Measurements from ENCODE around the gene RHOJ. TPM values are rescaled to one million over a fixed set of nuclear protein-coding genes. Genes with fewer than 3 reads are reported as not detected.

Gene RHOJ
- total and polyA plus RNA-seq, 2 of the 8 experiments (the other 6 are each of a cell fraction or from before 2014, with no cell fraction given), result 0.11 TPM; not detected in 1

DNA sequence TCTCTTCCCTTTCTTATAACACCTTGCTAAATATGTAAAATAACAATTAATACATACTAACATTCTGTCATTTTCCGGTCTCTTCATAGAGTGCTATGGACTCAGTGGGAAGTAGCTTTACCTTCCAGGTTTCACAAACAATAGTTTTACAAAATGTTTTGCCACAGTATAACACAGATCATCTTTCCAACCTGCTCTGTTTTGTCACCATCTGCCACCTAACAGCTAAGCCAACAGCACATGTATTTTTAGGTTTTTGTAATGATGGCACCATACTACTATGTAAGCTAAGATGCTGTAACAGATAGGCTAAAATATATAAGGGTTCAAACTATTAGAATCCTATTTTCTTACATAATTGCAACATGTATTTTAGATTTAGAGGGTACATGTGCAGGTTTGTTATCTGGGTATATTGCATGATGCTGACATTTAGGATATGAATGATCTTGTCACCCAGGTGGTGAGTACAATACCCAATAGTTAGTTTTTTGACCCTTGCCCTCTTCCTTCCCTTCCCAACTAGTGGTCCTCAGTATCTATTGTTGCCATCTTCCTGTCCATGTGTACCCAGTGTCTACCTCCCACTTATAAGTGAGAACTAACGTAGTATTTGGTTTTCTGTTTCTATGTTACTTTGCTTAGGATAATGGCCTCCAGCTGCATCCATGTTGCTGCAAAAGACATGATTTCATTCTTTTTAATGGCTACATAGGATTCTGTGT, 8.7 kb downstream of the RHOJ start:
- Histone ChIP-seq H4K5ac (ENCODE audit: insufficient read length, low read depth, low read length) (no peak overlapping the region), H3K9ac (replicated peaks in 1 of 4; ENCODE audit: extremely low read depth in 1 of 4, low read depth in 3 of 4, low read length in 3 of 4) (no peak overlapping the region), H3K27me3 (replicated peaks in 1 of 4; ENCODE audit: control insufficient read depth in 3 of 4, extremely low read depth in 1 of 4, insufficient read depth in 3 of 4, low read length in 3 of 4) (no peaks in the 10 kb centered on the region), H3K4me3 (ENCODE audit: extremely low read depth in 1 of 4, insufficient read depth in 2 of 4, low read depth in 3 of 4, low read length in 4 of 4) (no peak overlapping the region), H2BK12ac (ENCODE audit: low read depth, low read length) (no peak overlapping the region), H3K79me2 (ENCODE audit: control insufficient read depth in 1 of 2, insufficient read depth in 2 of 2, low read length in 2 of 2) (no peaks in the 10 kb centered on the region), H3K36me3 (ENCODE audit: control insufficient read depth in 2 of 4, insufficient read depth in 4 of 4, low read length in 3 of 4) (no peaks in the 10 kb centered on the region), H3K14ac (ENCODE audit: insufficient read length) (no peak overlapping the region), H3K18ac (ENCODE audit: extremely low read depth, low read length) (no peak overlapping the region), H3K23ac (ENCODE audit: insufficient read length) (no peak overlapping the region), H2BK20ac (ENCODE audit: low read length) (no peak overlapping the region), H2BK5ac (ENCODE audit: low read depth, low read length) (no peak overlapping the region), H2AK5ac (ENCODE audit: low read depth, low read length) (no peak overlapping the region), H2BK15ac (ENCODE audit: low read length) (no peak overlapping the region), H3K79me1 (ENCODE audit: low read depth, low read length) (no peaks in the 10 kb centered on the region), H3K9me3 (ENCODE audit: insufficient read depth in 2 of 2, low read depth in 1 of 2, low read length in 1 of 2) (no peaks in the 10 kb centered on the region), H3K4me2 (ENCODE audit: insufficient read depth in 1 of 2, low read depth in 2 of 2, low read length in 2 of 2) (no peak overlapping the region), H4K20me1 (replicated peaks in 1 of 2; ENCODE audit: control insufficient read depth in 1 of 2, insufficient read depth in 2 of 2, low read length in 2 of 2) (no peaks in the 10 kb centered on the region), H3K4ac (replicated peaks; ENCODE audit: insufficient read length, low read depth, low read length) (no peak overlapping the region), H3K27ac (ENCODE audit: low read depth, low read length) (no peak overlapping the region), H3K56ac (replicated peaks; ENCODE audit: insufficient read length, low read depth, low read length) (no peak overlapping the region), H3K23me2 (ENCODE audit: low read depth, low read length) (no peaks in the 10 kb centered on the region; the same call in 1 of the 2 replicates), H3K4me1 (replicated peaks in 1 of 4; ENCODE audit: control insufficient read depth in 3 of 4, insufficient read depth in 4 of 4, low read length in 3 of 4) (no peaks in the 10 kb centered on the region), H2AFZ (ENCODE audit: low read length) (no peak overlapping the region), H4K8ac (ENCODE audit: extremely low read depth, insufficient read depth, low read length) (no peak overlapping the region), H4K91ac (replicated peaks; ENCODE audit: insufficient read length, low read length) (no peak overlapping the region), H2BK120ac (replicated peaks; ENCODE audit: low read depth, low read length) (no peak overlapping the region)
- DNase-seq (ENCODE audit: low read depth in 1 of 2, low spot score in 2 of 2) (no peak), FAIRE-seq (no peak)
- 89% methylated on average over 2 of the region's 2 CpGs; no CpG with 5 or more reads in 1 of the 2 experiments for WGBS, 2 experiments (ENCODE audit: extremely low coverage in 1 of 2, insufficient coverage in 1 of 2, insufficient read length in 1 of 2, insufficient replicate concordance in 2 of 2, low coverage in 1 of 2, low lambda C conversion rate in 2 of 2, missing lambda C conversion rate in 1 of 2)
- POLR2A ChIA-PET (ENCODE audit: partially characterized antibody), result no interaction called here
- TF ChIP-seq CHD2 (IDR thresholded peaks at IDR 0.05; ENCODE audit: low read length) (no peak), SIRT6 (IDR thresholded peaks at IDR 0.05; ENCODE audit: low read length) (no peak), SP1 (IDR thresholded peaks at IDR 0.05; ENCODE audit: low read depth, low read length) (no peak), EGR1 (IDR thresholded peaks at IDR 0.05; ENCODE audit: borderline replicate concordance, low read depth, low read length) (no peak), SUZ12 (IDR thresholded peaks at IDR 0.05; ENCODE audit: low read length) (no peak), RNF2 (IDR thresholded peaks at IDR 0.05; ENCODE audit: borderline replicate concordance, low read depth, low read length, missing control alignments, poor library complexity, severe bottlenecking) (no peak), CTBP2 (IDR thresholded peaks at IDR 0.05; ENCODE audit: borderline replicate concordance, insufficient read depth, insufficient read length, low read length) (no peak), SIN3A (conservative IDR thresholded peaks at IDR 0.05 in 1 of 2, IDR thresholded peaks at IDR 0.05 in 1 of 2; ENCODE audit: low read depth in 1 of 2, low read length in 2 of 2) (no peak)
- CTCF ChIA-PET (ENCODE audit: partially characterized antibody), result interaction anchor here (0.8 kb wide), 1 partner anchor 10 kb away, joined by 3 read pairs; no protein-coding TSS in a partner anchor

Measured in H1 (cell line).